B cell (primary cell): ENCODE measurements around the gene PEX10.

Experiments used
- EZH2 ChIP-seq: IDR thresholded peaks from 2 replicates; pipeline ENCODE4 v1.6.1; 2012; ENCODE audit warnings: borderline replicate concordance, low read depth, mild to moderate bottlenecking, moderate library complexity, low read length; ENCODE audit not compliant: insufficient read depth, poor library complexity, severe bottlenecking
- TF ChIP-seq, protein P1 (sequence below): fragments of 200-600 bp; IDR thresholded peaks from one replicate; pipeline ENCODE4 v1.8.0; 2022; ENCODE audit warnings: antibody characterized with exemption, mild to moderate bottlenecking

DNA sequence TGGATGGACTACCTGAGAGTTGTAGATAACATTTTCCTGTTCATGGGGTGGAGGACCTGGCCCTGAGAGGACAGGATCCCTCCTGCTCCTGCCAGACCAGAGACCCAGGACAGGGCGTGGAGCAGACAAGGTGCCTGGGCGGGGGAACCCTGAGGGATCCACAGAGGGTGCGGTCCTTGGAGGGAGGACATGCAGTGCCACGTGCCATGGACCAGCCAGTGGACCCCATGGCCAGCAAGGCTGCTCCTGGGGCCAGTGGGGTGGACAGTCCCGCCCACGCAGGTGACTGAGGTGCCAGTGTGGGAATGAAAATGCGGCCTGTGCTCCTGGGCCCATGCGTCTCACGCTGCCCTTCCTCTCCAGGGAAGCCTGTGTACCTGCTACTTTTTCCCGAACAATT lies 17.1 kb downstream of the PEX10 start:
- TF ChIP-seq EZH2: no peak
- TF ChIP-seq, protein P1, sequence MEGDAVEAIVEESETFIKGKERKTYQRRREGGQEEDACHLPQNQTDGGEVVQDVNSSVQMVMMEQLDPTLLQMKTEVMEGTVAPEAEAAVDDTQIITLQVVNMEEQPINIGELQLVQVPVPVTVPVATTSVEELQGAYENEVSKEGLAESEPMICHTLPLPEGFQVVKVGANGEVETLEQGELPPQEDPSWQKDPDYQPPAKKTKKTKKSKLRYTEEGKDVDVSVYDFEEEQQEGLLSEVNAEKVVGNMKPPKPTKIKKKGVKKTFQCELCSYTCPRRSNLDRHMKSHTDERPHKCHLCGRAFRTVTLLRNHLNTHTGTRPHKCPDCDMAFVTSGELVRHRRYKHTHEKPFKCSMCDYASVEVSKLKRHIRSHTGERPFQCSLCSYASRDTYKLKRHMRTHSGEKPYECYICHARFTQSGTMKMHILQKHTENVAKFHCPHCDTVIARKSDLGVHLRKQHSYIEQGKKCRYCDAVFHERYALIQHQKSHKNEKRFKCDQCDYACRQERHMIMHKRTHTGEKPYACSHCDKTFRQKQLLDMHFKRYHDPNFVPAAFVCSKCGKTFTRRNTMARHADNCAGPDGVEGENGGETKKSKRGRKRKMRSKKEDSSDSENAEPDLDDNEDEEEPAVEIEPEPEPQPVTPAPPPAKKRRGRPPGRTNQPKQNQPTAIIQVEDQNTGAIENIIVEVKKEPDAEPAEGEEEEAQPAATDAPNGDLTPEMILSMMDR: no peak
